HCT116 (cell line): ENCODE measurements around the gene SNX9. TPM values are rescaled to one million over a fixed set of nuclear protein-coding genes. Genes with fewer than 3 reads are reported as not detected.

ENCODE experiments used
- ATAC-seq: fragments of 200-7000 bp; cut with Tn5 transposase; 2 replicates; pipeline ENCODE4 v1.9.1; 2020; ENCODE audit warnings: mild to moderate bottlenecking, moderate library complexity
- BruUV-seq: library from RNA; stranded (reverse); fragments of 400-500 nt; replicated peaks from 2 replicates; lab custom pipeline; 2021; lab: Mats Ljungman, UMichigan
- CTCF ChIA-PET: fragments of 300-600 bp; sonication (Branson Sonifier 250); formaldehyde crosslinking; loops from one replicate; lab custom pipeline; 2021; ENCODE audit warnings: antibody characterized with exemption; lab: Charles Lee
- POLR2A ChIA-PET: fragments of 300-600, 350-600 bp; sonication (Branson Sonifier 250); formaldehyde crosslinking; loops from one replicate; lab custom pipeline; 2021; ENCODE audit warnings: antibody characterized with exemption; lab: Charles Lee
- RAD21 ChIA-PET, 2 experiments: fragments of 300-600 bp; sonication (Branson Sonifier 250); formaldehyde crosslinking; loops; one replicate each; lab custom pipeline; 2023; ENCODE audit warnings: low total read pairs in 2 of 2; ENCODE audit not compliant: uncharacterized antibody in 2 of 2, unreplicated experiment in 2 of 2, low non-redundant PET in 1 of 2; lab: Charles Lee
- DNase-seq: peaks from one replicate; pipeline ENCODE4 v3.0.0-alpha.2; 2010; ENCODE audit warnings: low read depth, low spot score
- H2AFZ ChIP-seq: fragments of 200-600 bp; shearing (Covaris generic), sonication (generic); 2 replicates; pipeline ENCODE4 v1.6.1; 2017; ENCODE audit warnings: low read depth, mixed run types, mixed read lengths, antibody characterized with exemption, low read length; ENCODE audit not compliant: poor library complexity, severe bottlenecking
- H3K27ac ChIP-seq: 2 replicates; pipeline ENCODE4 v1.5.1; 2012; ENCODE audit warnings: low read depth, low read length
- H3K27me3 ChIP-seq: fragments of 200-600 bp; sonication (generic); 2 replicates; pipeline ENCODE4 v1.6.1; 2016; ENCODE audit warnings: mixed run types, low read length, mixed read lengths; ENCODE audit not compliant: insufficient read depth
- H3K36me3 ChIP-seq, 2 experiments: fragments of 200-500 bp in 1 of 2; fragments of 200-600 bp in 1 of 2; sonication (Bioruptor generic) in 1 of 2; sonication (generic) in 1 of 2; 2 replicates each; pipeline versions ENCODE4 v1.5.1 to v1.6.1; 2014 to 2016; ENCODE audit warnings: low read length in 2 of 2, inconsistent platforms in 1 of 2, mixed read lengths in 1 of 2, mixed run types in 1 of 2; ENCODE audit not compliant: insufficient read depth in 2 of 2, control insufficient read depth in 1 of 2
- H3K4me1 ChIP-seq, 2 experiments: fragments of 200-600 bp in 1 of 2; sonication (generic) in 1 of 2; 2 replicates each; pipeline versions ENCODE4 v1.5.1 to v1.6.1; 2012 to 2017; ENCODE audit warnings: low read length in 2 of 2, inconsistent platforms in 1 of 2, mild to moderate bottlenecking in 1 of 2, mixed read lengths in 1 of 2, mixed run types in 1 of 2, moderate library complexity in 1 of 2; ENCODE audit not compliant: insufficient read depth in 2 of 2, control insufficient read depth in 1 of 2
- H3K4me2 ChIP-seq: fragments of 200-600 bp; sonication (generic); 2 replicates; pipeline ENCODE4 v1.6.1; 2017; ENCODE audit warnings: mixed run types, low read length, mixed read lengths
- H3K4me3 ChIP-seq, 2 experiments: fragments of 200-600 bp in 1 of 2; sonication (generic) in 1 of 2; replicated peaks in 1 of 2; 2 replicates each; pipeline ENCODE4 v1.5.1; 2011 to 2016; ENCODE audit warnings: low read length in 2 of 2, control low read depth in 1 of 2, low read depth in 1 of 2, mild to moderate bottlenecking in 1 of 2, mixed read lengths in 1 of 2, mixed run types in 1 of 2
- H3K79me2 ChIP-seq: fragments of 200-600 bp; sonication (generic); 2 replicates; pipeline ENCODE4 v1.6.1; 2017; ENCODE audit warnings: mild to moderate bottlenecking, mixed run types, low read length, moderate library complexity, mixed read lengths; ENCODE audit not compliant: insufficient read depth
- H3K9ac ChIP-seq: fragments of 200-600 bp; sonication (generic); 2 replicates; pipeline ENCODE4 v1.6.1; 2016; ENCODE audit warnings: low read length, mixed read lengths
- H3K9me2 ChIP-seq: fragments of 200-600 bp; sonication (generic), shearing (Covaris generic); 2 replicates; pipeline ENCODE4 v1.6.1; 2017; ENCODE audit warnings: mixed run types, mild to moderate bottlenecking, moderate library complexity; ENCODE audit not compliant: insufficient read depth
- H3K9me3 ChIP-seq, 2 experiments: fragments of 200-500 bp in 1 of 2; fragments of 200-600 bp in 1 of 2; sonication (Bioruptor generic) in 1 of 2; sonication (generic) in 1 of 2; 2 replicates each; pipeline ENCODE4 v1.6.1; 2014 to 2017; ENCODE audit warnings: low read length in 2 of 2, mixed read lengths in 2 of 2, inconsistent platforms in 1 of 2, low read depth in 1 of 2, mild to moderate bottlenecking in 1 of 2, mixed run types in 1 of 2, moderate library complexity in 1 of 2; ENCODE audit not compliant: control insufficient read depth in 1 of 2, insufficient read depth in 1 of 2
- H4K20me1 ChIP-seq: fragments of 200-600 bp; sonication (generic), shearing (Covaris generic); 2 replicates; pipeline ENCODE4 v1.6.1; 2017; ENCODE audit warnings: mixed run types, mild to moderate bottlenecking, moderate library complexity; ENCODE audit not compliant: insufficient read depth
- ATF3 ChIP-seq: IDR thresholded peaks from 2 replicates; pipeline ENCODE4 v1.6.1; 2012
- CBX3 ChIP-seq: IDR thresholded peaks from 2 replicates; pipeline ENCODE4 v1.6.1; 2012; ENCODE audit warnings: low read depth
- EGR1 ChIP-seq: IDR thresholded peaks from 2 replicates; pipeline ENCODE4 v1.6.1; 2012; ENCODE audit warnings: low read depth
- ELF1 ChIP-seq: IDR thresholded peaks from 2 replicates; pipeline ENCODE4 v1.6.1; 2012; ENCODE audit warnings: low read depth, borderline replicate concordance
- EZH2 ChIP-seq: fragments of 200-600 bp; sonication (generic); IDR thresholded peaks from 2 replicates; pipeline ENCODE4 v1.6.1; 2017; ENCODE audit warnings: antibody characterized with exemption, mixed run types
- EZH2phosphoT487 ChIP-seq: fragments of 200-600 bp; IDR thresholded peaks from 2 replicates; pipeline ENCODE4 v1.6.1; 2018; ENCODE audit warnings: antibody characterized with exemption, borderline replicate concordance
- FOSL1 ChIP-seq: IDR thresholded peaks from 2 replicates; pipeline ENCODE4 v1.6.1; 2012; ENCODE audit warnings: low read depth
- JUND ChIP-seq: IDR thresholded peaks from 2 replicates; pipeline ENCODE4 v1.6.1; 2012
- MAX ChIP-seq: IDR thresholded peaks from 2 replicates; pipeline ENCODE4 v1.6.1; 2012
- POLR2A ChIP-seq: IDR thresholded peaks from 2 replicates; pipeline ENCODE4 v1.7.0; 2011; ENCODE audit warnings: borderline replicate concordance; ENCODE audit not compliant: insufficient read depth, insufficient read length; ENCODE audit errors: extremely low read depth
- RAD21 ChIP-seq: IDR thresholded peaks from 2 replicates; pipeline ENCODE4 v1.6.1; 2012; ENCODE audit warnings: low read depth, mild to moderate bottlenecking
- SIN3A ChIP-seq: IDR thresholded peaks from 2 replicates; pipeline ENCODE4 v1.6.1; 2012; ENCODE audit warnings: low read depth
- SRF ChIP-seq: IDR thresholded peaks from 2 replicates; pipeline ENCODE4 v1.6.1; 2012; ENCODE audit warnings: low read depth
- TCF7L2 ChIP-seq: IDR thresholded peaks from 2 replicates; pipeline ENCODE4 v1.7.0; 2011; ENCODE audit warnings: borderline replicate concordance, inconsistent platforms; ENCODE audit not compliant: insufficient read depth, insufficient read length; ENCODE audit errors: extremely low read depth
- YY1 ChIP-seq: IDR thresholded peaks from 2 replicates; pipeline ENCODE4 v1.6.1; 2011; ENCODE audit warnings: low read length, low read depth, moderate library complexity, mild to moderate bottlenecking; ENCODE audit not compliant: insufficient replicate concordance; ENCODE audit errors: extremely low read depth
- ZFX ChIP-seq: fragments of 450-650 bp; IDR thresholded peaks from 2 replicates; pipeline ENCODE4 v1.6.1; 2017
- intact Hi-C: fragments of 100-400 bp; cut with micrococcal nuclease; formaldehyde crosslinking; loops from 2 replicates; pipeline ENCODE4 v1.10.0; 2022
- total RNA-seq: library from RNA; stranded (reverse); gene quantifications from one replicate; pipeline ENCODE4 v1.2.1, GENCODE V29; 2021; ENCODE audit not compliant: unreplicated experiment
- TF ChIP-seq, protein P1 (sequence below), 3 experiments: fragments of 200-600 bp in 1 of 3; sonication (generic) in 1 of 3; IDR thresholded peaks in 2 of 3; conservative IDR thresholded peaks in 1 of 3; 2 replicates each; pipeline ENCODE4 v1.5.1; 2012 to 2017; ENCODE audit warnings: low read depth in 2 of 3, low read length in 2 of 3, antibody characterized with exemption in 1 of 3, borderline replicate concordance in 1 of 3, control low read depth in 1 of 3, mild to moderate bottlenecking in 1 of 3, mixed read lengths in 1 of 3, mixed run types in 1 of 3, moderate library complexity in 1 of 3; ENCODE audit not compliant: insufficient read depth in 1 of 3

Gene SNX9
- total RNA-seq, 1 experiment from 2014 or later, result 42.5 TPM

- POLR2A ChIA-PET, result no interaction called here
- no peaks in the 10 kb centered on the region for H3K27me3 ChIP-seq
- CTCF ChIA-PET, result no interaction called here
- intact Hi-C loops, result loop anchor here (1.0 to 5.0 kb wide), 2 partner anchors 92 to 218 kb away; no protein-coding TSS in a partner anchor
- DNase-seq, result no peak
- H4K20me1 ChIP-seq, result no peaks in the 10 kb centered on the region
- RAD21 ChIA-PET, result no interaction called here
- TF ChIP-seq EZH2phosphoT487 (no peak), CBX3 (no peak), MAX (no peak), ELF1 (no peak), SIN3A (no peak), TCF7L2 (no peak), FOSL1 (no peak), YY1 (no peak), POLR2A (no peak), JUND (no peak), EZH2 (no peak), RAD21 (no peak), ATF3 (no peak), SRF (no peak), EGR1 (no peak), ZFX (no peak)
- TF ChIP-seq, protein P1, sequence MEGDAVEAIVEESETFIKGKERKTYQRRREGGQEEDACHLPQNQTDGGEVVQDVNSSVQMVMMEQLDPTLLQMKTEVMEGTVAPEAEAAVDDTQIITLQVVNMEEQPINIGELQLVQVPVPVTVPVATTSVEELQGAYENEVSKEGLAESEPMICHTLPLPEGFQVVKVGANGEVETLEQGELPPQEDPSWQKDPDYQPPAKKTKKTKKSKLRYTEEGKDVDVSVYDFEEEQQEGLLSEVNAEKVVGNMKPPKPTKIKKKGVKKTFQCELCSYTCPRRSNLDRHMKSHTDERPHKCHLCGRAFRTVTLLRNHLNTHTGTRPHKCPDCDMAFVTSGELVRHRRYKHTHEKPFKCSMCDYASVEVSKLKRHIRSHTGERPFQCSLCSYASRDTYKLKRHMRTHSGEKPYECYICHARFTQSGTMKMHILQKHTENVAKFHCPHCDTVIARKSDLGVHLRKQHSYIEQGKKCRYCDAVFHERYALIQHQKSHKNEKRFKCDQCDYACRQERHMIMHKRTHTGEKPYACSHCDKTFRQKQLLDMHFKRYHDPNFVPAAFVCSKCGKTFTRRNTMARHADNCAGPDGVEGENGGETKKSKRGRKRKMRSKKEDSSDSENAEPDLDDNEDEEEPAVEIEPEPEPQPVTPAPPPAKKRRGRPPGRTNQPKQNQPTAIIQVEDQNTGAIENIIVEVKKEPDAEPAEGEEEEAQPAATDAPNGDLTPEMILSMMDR (IDR thresholded peaks at IDR 0.05 in 2 of 3, conservative IDR thresholded peaks at IDR 0.05 in 1 of 3; ENCODE audit: borderline replicate concordance in 1 of 3, insufficient read depth in 1 of 3, low read depth in 2 of 3, low read length in 2 of 3), result no peak
- TF ChIP-seq, all 23 proteins: peak for 0
- no peaks in the 10 kb centered on the region for H3K9me2 ChIP-seq
- ATAC-seq, result no peak
- no peaks in the 10 kb centered on the region for H3K36me3 ChIP-seq
- H3K9ac ChIP-seq, result peak overlapping the region; percentile 89; the same call in 1 of the 2 replicates
- no peak overlapping the region for H2AFZ ChIP-seq
- no TSS peak for BruUV-seq
- peak overlapping the region; percentile 76 for H3K4me2 ChIP-seq
- peaks cover 35% of the 10 kb centered on the region for H3K79me2 ChIP-seq
- H3K4me3 ChIP-seq, result peak overlapping the region; percentile 63 to 76; a peak in 2 of 4 replicates
- peak overlapping the region; percentile 55; the same call in 1 of the 2 replicates for H3K27ac ChIP-seq
- peaks cover 6 to 37% of the 10 kb centered on the region in 2 experiments; a peak in 3 of 4 replicates for H3K4me1 ChIP-seq
- H3K9me3 ChIP-seq, result no peaks in the 10 kb centered on the region
Measured at GRCh38 chr6:157980288-157981131, 157.5 kb downstream of the SNX9 start.
